PC-3 (cell line): ENCODE data around the gene TYW1. TPM values are rescaled to one million over a fixed set of nuclear protein-coding genes. Genes with fewer than 3 reads are reported as not detected.
"Not testable (repeated sequence)": the region's sequence is repeated elsewhere in the genome, so short reads cannot be mapped to it uniquely, and the experiment has no call there.

ENCODE experiments used
- ATAC-seq: fragments of 200-7000 bp; cut with Tn5 transposase; 2 replicates; pipeline ENCODE4 v1.9.1; 2020; ENCODE audit warnings: mild to moderate bottlenecking, moderate library complexity
- BruUV-seq: library from RNA; stranded (reverse); fragments of 400-500 nt; replicated peaks from 2 replicates; lab custom pipeline; 2021; lab: Mats Ljungman, UMichigan
- CTCF ChIA-PET: fragments of 300-600 bp; sonication (Branson Sonifier 250); formaldehyde crosslinking; loops from one replicate; lab custom pipeline; 2022; ENCODE audit warnings: antibody characterized with exemption; lab: Charles Lee
- POLR2A ChIA-PET: fragments of 300-600 bp; sonication (Branson Sonifier 250); formaldehyde crosslinking; loops from one replicate; lab custom pipeline; 2022; ENCODE audit warnings: antibody characterized with exemption; ENCODE audit not compliant: unreplicated experiment; lab: Charles Lee
- DNase-seq: peaks from one replicate; pipeline ENCODE4 v3.0.0-alpha.2; 2015
- H2AFZ ChIP-seq: fragments of 300-600 bp; sonication (generic); 2 replicates; pipeline ENCODE4 v1.6.0; 2016; ENCODE audit warnings: antibody characterized with exemption, low read length
- H3F3A ChIP-seq: fragments of 300-600 bp; sonication (generic); one replicate; pipeline ENCODE4 v1.6.0; 2017; ENCODE audit warnings: antibody characterized with exemption, low read length, control low read depth, mild to moderate bottlenecking; ENCODE audit not compliant: unreplicated experiment
- H3K27ac ChIP-seq: fragments of 300-600 bp; sonication (generic); 2 replicates; pipeline ENCODE4 v1.5.1; 2016; ENCODE audit warnings: mild to moderate bottlenecking, low read length
- H3K27me3 ChIP-seq: fragments of 300-600 bp; sonication (generic); 2 replicates; pipeline ENCODE4 v1.6.1; 2016; ENCODE audit warnings: low read length, mixed read lengths
- H3K36me3 ChIP-seq: fragments of 300-600 bp; sonication (generic); 2 replicates; pipeline ENCODE4 v1.6.1; 2016; ENCODE audit warnings: low read depth, mixed run types, low read length, mixed read lengths
- H3K4me1 ChIP-seq: fragments of 300-600 bp; sonication (generic); 2 replicates; pipeline ENCODE4 v1.5.1; 2016; ENCODE audit warnings: low read length; ENCODE audit not compliant: insufficient read depth
- H3K4me2 ChIP-seq: fragments of 300-600 bp; sonication (generic); 2 replicates; pipeline ENCODE4 v1.6.0; 2016; ENCODE audit warnings: low read length
- H3K4me3 ChIP-seq: fragments of 300-600 bp; sonication (generic); 2 replicates; pipeline ENCODE4 v1.5.1; 2016; ENCODE audit warnings: mild to moderate bottlenecking, low read length, mixed read lengths
- H3K79me2 ChIP-seq: fragments of 300-600 bp; sonication (generic); 2 replicates; pipeline ENCODE4 v1.6.1; 2017; ENCODE audit warnings: low read length, mixed read lengths
- H3K9ac ChIP-seq: fragments of 300-600 bp; sonication (generic); 2 replicates; pipeline ENCODE4 v1.6.0; 2016; ENCODE audit warnings: mild to moderate bottlenecking, low read length
- H3K9me2 ChIP-seq: fragments of 300-600 bp; sonication (generic); replicated peaks from 2 replicates; pipeline ENCODE4 v1.6.1; 2016; ENCODE audit warnings: mixed run types, low read length, mixed read lengths
- H3K9me3 ChIP-seq: fragments of 300-600 bp; sonication (generic); 2 replicates; pipeline ENCODE4 v1.6.1; 2016; ENCODE audit warnings: low read length, mixed read lengths
- H4K20me1 ChIP-seq: fragments of 300-600 bp; sonication (generic); 2 replicates; pipeline ENCODE4 v1.6.1; 2016; ENCODE audit warnings: low read length, mixed read lengths
- CTCF ChIP-seq: fragments of 300-600 bp; sonication (generic); conservative IDR thresholded peaks from 2 replicates; pipeline ENCODE4 v1.5.1; 2017; ENCODE audit warnings: antibody characterized with exemption, low read depth, mild to moderate bottlenecking, low read length
- EZH2 ChIP-seq: fragments of 300-600 bp; sonication (generic); IDR thresholded peaks from one replicate; pipeline ENCODE4 v1.6.1; 2017; ENCODE audit warnings: antibody characterized with exemption, mild to moderate bottlenecking, low read length; ENCODE audit not compliant: unreplicated experiment
- EZH2phosphoT487 ChIP-seq: fragments of 300-600 bp; sonication (generic); IDR thresholded peaks from 2 replicates; pipeline ENCODE4 v1.6.1; 2018; ENCODE audit warnings: mild to moderate bottlenecking, antibody characterized with exemption, low read length, borderline replicate concordance
- intact Hi-C: fragments of 100-400 bp; cut with micrococcal nuclease; formaldehyde crosslinking; loops from 2 replicates; pipeline ENCODE4 v1.9.0; 2023
- total RNA-seq: library from RNA; depleted of rRNA; stranded (reverse); fragments of >200 nt; gene quantifications from 2 replicates; pipeline ENCODE4 v1.2.3, GENCODE V29; 2014

The TYW1 gene
- total RNA-seq, 1 experiment from 2014 or later: 13.4 TPM

GRCh38 chr7:67056683-67057082 is 60.0 kb downstream of the TYW1 start:
- H3K79me2 ChIP-seq: no peaks in the 10 kb centered on the region
- H3K9ac ChIP-seq: no peak overlapping the region
- intact Hi-C loops: no loop called here
- H3F3A ChIP-seq: no peaks in the 10 kb centered on the region
- no peak for DNase-seq
- H2AFZ ChIP-seq: no peak overlapping the region
- no peak overlapping the region for H3K4me2 ChIP-seq
- no peaks in the 10 kb centered on the region for H3K27me3 ChIP-seq
- H3K36me3 ChIP-seq: peaks cover 2% of the 10 kb centered on the region; the same call in 1 of the 2 replicates
- BruUV-seq: no TSS peak
- ATAC-seq: no peak
- ChIA-PET CTCF (no interaction called here), POLR2A (no interaction called here)
- H3K4me1 ChIP-seq: no peaks in the 10 kb centered on the region
- no peak overlapping the region for H3K27ac ChIP-seq
- no peaks in the 10 kb centered on the region for H3K9me3 ChIP-seq
- no peak for TF ChIP-seq CTCF
- TF ChIP-seq EZH2: no peak
- no peak for TF ChIP-seq EZH2phosphoT487
- no peaks in the 10 kb centered on the region for H3K9me2 ChIP-seq
- no peak overlapping the region for H3K4me3 ChIP-seq
- no peaks in the 10 kb centered on the region for H4K20me1 ChIP-seq

DNA sequence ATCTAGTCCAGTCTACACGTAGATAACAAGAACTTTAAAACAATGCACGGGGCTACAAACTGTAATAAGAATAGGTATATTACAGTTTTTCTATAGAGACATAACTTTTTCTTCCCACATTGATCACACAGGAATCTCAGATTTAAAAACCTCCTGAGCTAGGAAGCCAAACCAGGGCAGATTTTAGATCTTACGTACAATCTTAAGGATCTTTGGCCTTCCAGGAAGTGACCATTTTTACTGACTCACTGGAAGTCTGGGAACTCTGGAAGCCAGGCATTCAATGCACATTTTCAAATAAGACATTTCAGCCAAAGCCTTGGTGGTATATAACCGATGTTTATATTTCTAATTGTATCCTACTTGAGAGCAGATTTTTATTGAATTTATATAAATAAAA is 64.7 kb downstream of the TYW1 start:
- H3K4me1 ChIP-seq, H3K4me3 ChIP-seq, CTCF ChIA-PET, intact Hi-C loops, H4K20me1 ChIP-seq, DNase-seq, BruUV-seq, H3K9ac ChIP-seq, H3F3A ChIP-seq, H3K79me2 ChIP-seq, H3K9me3 ChIP-seq, H3K9me2 ChIP-seq, ATAC-seq, H3K27me3 ChIP-seq, H3K4me2 ChIP-seq, H2AFZ ChIP-seq, H3K36me3 ChIP-seq, POLR2A ChIA-PET, H3K27ac ChIP-seq: not testable (repeated sequence)

DNA sequence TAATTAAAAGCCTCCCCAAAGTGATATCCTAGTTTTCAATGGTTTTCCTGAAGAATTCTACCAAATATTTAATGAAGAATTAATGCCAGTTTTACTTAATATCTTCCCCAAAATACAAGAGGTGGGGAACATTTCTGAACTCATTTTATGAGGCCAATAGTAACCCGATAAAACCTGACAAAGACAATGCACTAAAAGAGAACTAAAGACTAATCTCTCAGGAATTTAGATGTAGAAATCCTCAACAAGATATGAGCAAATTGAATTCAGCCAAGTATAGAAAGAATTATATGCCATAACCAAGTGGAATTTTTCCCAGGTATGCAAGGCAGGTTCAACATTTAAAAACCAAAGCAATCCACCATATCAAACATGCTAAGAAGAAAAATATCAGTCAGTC is 66.2 kb downstream of the TYW1 start:
- intact Hi-C loops, H4K20me1 ChIP-seq, ATAC-seq, H3F3A ChIP-seq, H3K79me2 ChIP-seq, BruUV-seq, H3K9ac ChIP-seq, H3K4me3 ChIP-seq, H3K4me1 ChIP-seq, H3K4me2 ChIP-seq, H2AFZ ChIP-seq, H3K9me2 ChIP-seq, CTCF ChIA-PET, H3K9me3 ChIP-seq, H3K36me3 ChIP-seq, H3K27me3 ChIP-seq, POLR2A ChIA-PET, H3K27ac ChIP-seq: not testable (repeated sequence)
- DNase-seq: peak; percentile 29

GRCh38 chr7:67066950-67067622 is 70.5 kb downstream of the TYW1 start:
- intact Hi-C loops, H3K9me2 ChIP-seq, POLR2A ChIA-PET, H4K20me1 ChIP-seq, H3K79me2 ChIP-seq, H3K27me3 ChIP-seq, H3K27ac ChIP-seq, H2AFZ ChIP-seq, H3F3A ChIP-seq, H3K4me3 ChIP-seq, H3K9me3 ChIP-seq, H3K9ac ChIP-seq, H3K4me2 ChIP-seq, DNase-seq, ATAC-seq, BruUV-seq, H3K4me1 ChIP-seq, CTCF ChIA-PET: not testable (repeated sequence)
- peaks cover 15% of the 10 kb centered on the region for H3K36me3 ChIP-seq

- POLR2A ChIA-PET, H3K4me2 ChIP-seq, H3K9me3 ChIP-seq, H2AFZ ChIP-seq, H3F3A ChIP-seq, H3K79me2 ChIP-seq, DNase-seq, H3K4me3 ChIP-seq, ATAC-seq, intact Hi-C loops, H4K20me1 ChIP-seq, CTCF ChIA-PET, BruUV-seq, H3K27ac ChIP-seq, H3K4me1 ChIP-seq, H3K27me3 ChIP-seq, H3K9ac ChIP-seq, H3K9me2 ChIP-seq: not testable (repeated sequence)
- H3K36me3 ChIP-seq: peaks cover 28% of the 10 kb centered on the region
Observed at GRCh38 chr7:67076120-67076519, 79.5 kb downstream of the TYW1 start.

GRCh38 chr7:67082880-67083279 is 86.2 kb downstream of the TYW1 start:
- POLR2A ChIA-PET, H3K4me1 ChIP-seq, H3K27me3 ChIP-seq, H4K20me1 ChIP-seq, BruUV-seq, H3K4me2 ChIP-seq, H3K79me2 ChIP-seq, ATAC-seq, H3F3A ChIP-seq, H3K27ac ChIP-seq, H3K9ac ChIP-seq, H2AFZ ChIP-seq, DNase-seq, H3K4me3 ChIP-seq, H3K9me3 ChIP-seq, CTCF ChIA-PET, intact Hi-C loops, H3K9me2 ChIP-seq, H3K36me3 ChIP-seq: not testable (repeated sequence)
